Stimulated activated CD4-positive, alpha-beta T cell treated with anti-CD3 and anti-CD28 coated beads, Interleukin-4, amount 100 ng/mL, for 1 hour (primary cell): ENCODE results near the gene RBFOX1.

ENCODE experiments used
- DNase-seq: peaks from one replicate; pipeline ENCODE4 v3.0.0-alpha.2; 2020

RBFOX1 gene

DNA sequence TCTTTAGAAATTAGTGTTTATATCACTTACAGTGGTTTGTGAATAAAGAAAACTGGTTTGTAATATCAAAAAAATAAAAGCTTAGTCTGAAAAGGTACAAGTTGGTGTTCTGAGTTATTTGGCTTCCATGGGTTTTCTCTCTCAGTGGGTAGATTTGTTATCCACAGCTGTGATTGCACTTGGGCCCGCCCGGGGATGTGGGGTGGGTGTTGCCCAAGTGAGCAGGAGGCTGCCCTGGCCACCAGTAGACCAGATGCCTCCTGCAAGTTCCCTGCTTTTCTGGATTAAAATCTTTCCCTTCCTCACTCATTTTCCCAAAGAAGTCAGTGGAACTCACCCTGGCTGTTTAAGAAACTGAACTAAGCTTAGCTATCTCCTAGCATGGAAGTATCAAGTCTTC lies 380.6 kb downstream of the RBFOX1 start:
- no peak for DNase-seq

- no peak for DNase-seq
These were observed 382.1 kb downstream of the RBFOX1 start for GRCh38 chr16:7714775-7715174.

DNA sequence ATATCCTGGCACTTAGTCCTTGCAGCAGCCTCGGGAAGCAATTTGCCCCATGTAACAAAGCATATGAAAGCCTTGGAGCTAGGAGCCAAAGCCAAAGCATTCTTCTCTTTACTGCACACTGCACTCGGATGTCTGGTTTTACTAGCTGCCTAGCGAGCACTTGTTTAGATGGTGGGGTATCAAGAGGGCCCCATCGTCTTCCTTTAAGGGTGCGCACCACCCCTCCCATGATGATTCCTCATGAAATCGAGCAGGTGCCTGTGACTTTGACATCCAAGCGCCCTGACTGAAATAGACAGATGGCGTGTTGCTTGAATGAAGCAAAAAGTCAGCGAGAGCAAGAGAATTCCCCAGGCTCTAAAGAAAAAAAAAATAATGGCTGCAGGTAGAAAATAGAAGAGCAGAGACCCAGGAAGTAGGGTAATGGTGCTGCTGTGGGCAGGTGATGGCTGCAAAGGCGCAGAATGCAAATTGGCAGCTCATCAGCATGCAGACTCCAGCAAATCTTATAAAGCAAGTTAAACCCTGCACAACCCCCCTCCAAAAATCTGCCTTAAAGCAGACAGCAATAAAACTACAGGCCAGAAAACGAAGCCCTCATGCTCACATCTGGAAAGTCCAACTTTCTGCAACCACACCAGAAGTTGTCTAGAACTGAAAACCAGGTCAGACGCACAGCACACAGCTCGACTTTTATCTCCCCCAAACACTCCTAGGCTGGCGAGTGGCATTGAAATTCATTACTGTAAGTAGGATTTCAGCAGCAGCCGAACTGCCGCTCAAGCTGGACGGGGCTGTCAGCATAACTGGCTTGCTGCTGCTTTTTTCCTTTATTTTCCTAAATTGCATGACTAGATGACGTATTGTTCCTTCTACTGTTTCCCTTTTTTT lies 384.3 kb downstream of the RBFOX1 start:
- DNase-seq, result no peak

DNA sequence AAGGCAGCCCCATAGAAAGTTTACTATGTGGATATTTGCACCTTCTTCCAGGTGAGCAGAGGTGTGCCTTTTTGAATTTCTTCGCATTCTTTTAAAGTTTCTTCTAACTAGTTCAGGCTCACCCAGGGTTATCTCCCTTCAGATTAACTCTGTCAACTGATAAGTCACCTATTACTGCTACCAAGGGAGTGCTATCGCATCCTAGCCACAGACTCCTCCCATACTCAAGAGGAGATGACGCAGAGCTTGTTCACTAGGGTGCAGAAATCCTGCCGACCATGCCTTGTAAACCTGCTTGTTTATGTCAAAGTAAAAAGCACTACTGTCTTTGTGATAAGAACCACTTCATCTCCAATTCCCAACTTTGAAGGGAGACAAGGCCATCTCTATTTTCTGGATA lies 390.1 kb downstream of the RBFOX1 start:
- DNase-seq, result no peak

DNA sequence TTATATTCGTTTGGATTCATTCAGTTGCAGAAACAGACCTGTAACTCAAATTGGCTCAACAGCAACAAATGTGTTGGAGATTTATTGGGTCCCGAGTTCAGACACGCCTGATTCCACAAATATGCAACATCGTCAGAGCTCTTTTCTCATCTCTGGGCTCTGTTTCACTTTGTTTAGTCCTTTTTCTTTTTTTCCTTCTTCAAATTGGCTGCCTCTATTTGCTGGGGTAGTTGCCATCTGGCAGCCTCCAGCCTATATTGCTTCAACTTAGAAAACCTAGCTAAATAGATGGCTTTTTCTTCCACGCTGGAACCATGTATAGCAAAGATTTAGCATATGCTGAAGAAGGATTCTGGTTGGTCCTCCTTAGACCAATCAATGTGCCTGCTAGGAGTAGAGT lies 398.5 kb downstream of the RBFOX1 start:
- no peak for DNase-seq

GRCh38 chr16:7736138-7736665 lies 403.6 kb downstream of the RBFOX1 start:
- DNase-seq, result no peak

DNA sequence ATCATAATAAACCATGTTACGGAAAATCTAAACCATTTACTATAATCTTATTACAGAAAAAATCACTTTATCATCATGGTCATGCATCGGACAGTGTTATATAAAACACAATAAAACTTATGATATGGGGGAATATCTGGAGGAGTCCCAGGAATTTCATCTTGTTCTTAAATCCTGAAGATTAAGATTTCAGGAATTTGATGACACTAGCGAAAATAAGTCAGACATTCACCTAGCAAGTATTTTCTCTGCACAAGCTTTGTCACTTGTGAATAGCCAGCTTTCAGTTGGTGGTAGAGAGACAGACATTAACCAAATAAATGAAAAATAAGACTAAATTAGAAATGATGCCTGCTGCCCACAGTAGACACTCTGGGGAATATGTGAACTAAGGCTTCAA lies 410.0 kb downstream of the RBFOX1 start:
- no peak for DNase-seq

- no peak for DNase-seq
These were observed 412.1 kb downstream of the RBFOX1 start for GRCh38 chr16:7744546-7745264.

DNA sequence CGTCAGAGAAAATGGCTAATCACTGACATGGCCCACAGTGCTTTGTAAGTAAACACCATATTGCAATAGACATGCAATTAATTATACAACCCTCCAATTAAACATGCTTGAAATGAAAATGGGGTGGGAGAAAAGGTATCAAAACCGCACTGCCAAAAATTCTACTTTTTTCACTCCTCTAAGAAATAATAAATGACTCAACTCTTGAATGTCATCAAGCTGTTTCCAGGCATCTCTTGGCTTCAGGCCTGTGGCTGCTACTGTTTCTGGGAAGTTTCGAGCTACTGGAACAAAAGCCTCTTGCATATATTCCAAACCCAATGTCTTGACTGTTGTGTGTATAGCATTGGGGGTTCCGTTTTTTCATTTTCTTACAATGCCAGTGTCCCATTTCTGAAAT lies 412.6 kb downstream of the RBFOX1 start:
- no peak for DNase-seq

DNA sequence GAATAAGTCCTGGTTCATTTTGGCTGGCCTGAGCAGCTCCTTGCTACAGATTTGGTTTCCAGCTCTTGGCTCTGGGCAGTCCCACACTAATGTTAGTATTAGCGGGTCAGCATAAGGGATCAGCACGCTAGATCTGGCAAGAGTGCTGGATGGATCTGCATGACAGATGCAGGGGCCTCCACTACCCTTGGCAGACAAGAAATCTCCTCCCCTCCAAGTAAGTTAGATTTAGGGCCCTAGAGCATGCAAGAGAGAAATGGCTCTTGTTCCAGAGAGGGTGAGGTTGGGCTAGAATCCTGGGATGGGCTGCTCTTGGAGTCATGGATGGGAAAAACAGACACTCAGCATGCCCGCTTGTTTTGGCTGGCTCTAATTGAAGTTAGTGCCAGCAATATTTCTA lies 414.3 kb downstream of the RBFOX1 start:
- DNase-seq, result no peak

GRCh38 chr16:7748522-7748921 lies 415.9 kb downstream of the RBFOX1 start:
- DNase-seq, result no peak

DNA sequence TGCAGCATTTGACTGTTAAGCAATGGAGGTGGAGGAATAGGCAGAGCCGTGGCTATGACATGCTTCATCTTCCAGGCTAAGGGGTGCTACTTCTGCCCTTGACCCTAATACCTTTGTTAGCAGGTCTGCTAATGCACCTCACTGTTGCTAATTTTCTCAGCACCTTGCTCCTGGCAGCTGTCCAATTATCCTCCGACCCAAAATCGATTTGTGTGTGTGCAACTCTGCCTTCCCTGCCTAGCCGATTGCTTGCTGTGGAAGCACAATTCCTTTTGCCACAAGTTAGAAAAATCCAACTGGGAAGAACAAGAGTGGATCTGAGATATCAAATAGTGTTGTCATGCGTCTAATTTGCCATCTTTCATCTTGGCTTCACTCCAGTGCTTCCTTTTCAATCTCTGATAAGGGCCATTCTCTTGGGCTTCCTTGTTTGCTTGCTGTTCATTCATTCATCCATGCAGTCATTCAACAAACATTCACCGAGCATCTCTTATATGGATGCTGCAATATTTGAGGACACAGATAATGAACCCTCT lies 422.8 kb downstream of the RBFOX1 start:
- DNase-seq, result no peak
